ENCODE results near the gene GMPR. TPM values are rescaled to one million over a fixed set of nuclear protein-coding genes. Genes with fewer than 3 reads are reported as not detected.

GMPR gene
- total RNA-seq, 1 experiment from 2014 or later, result 24.0 TPM

GRCh38 chr6:16302721-16303552 is 64.5 kb downstream of the GMPR start:
- H3K27ac ChIP-seq (ENCODE audit: low read depth, low read length), result no peak overlapping the region
- H3K4me3 ChIP-seq (replicated peaks in 1 of 2; ENCODE audit: low read depth in 1 of 2, low read length in 2 of 2), result no peak overlapping the region
- no peaks in the 10 kb centered on the region for H3K4me1 ChIP-seq (ENCODE audit: control insufficient read depth in 1 of 2, insufficient read depth in 2 of 2, low read length in 2 of 2)
- no TSS peak for BruUV-seq (replicated peaks)
- H3K4me2 ChIP-seq (ENCODE audit: low read length), result no peak overlapping the region
- H3K9me3 ChIP-seq (ENCODE audit: control insufficient read depth in 1 of 2, insufficient read depth in 1 of 2, low read depth in 1 of 2, low read length in 2 of 2), result no peaks in the 10 kb centered on the region
- ATAC-seq, result no peak
- ChIA-PET POLR2A (no interaction called here), RAD21 (ENCODE audit: low non-redundant PET in 1 of 2, low total read pairs in 2 of 2, uncharacterized antibody in 2 of 2, unreplicated experiment in 2 of 2) (no interaction called here), CTCF (no interaction called here)
- no peak overlapping the region for H3K9ac ChIP-seq (ENCODE audit: low read length)
- no peak for DNase-seq (ENCODE audit: low read depth, low spot score)
- intact Hi-C loops (cut with micrococcal nuclease), result no loop called here
- H3K36me3 ChIP-seq (ENCODE audit: control insufficient read depth in 1 of 2, insufficient read depth in 2 of 2, low read length in 2 of 2), result no peaks in the 10 kb centered on the region; a peak in 1 of 4 replicates
- no peaks in the 10 kb centered on the region for H3K9me2 ChIP-seq (ENCODE audit: insufficient read depth)
- H3K27me3 ChIP-seq (ENCODE audit: insufficient read depth, low read length), result no peaks in the 10 kb centered on the region
- H2AFZ ChIP-seq (ENCODE audit: low read depth, low read length, poor library complexity, severe bottlenecking), result no peak overlapping the region
- no peaks in the 10 kb centered on the region for H4K20me1 ChIP-seq (ENCODE audit: insufficient read depth)
- H3K79me2 ChIP-seq (ENCODE audit: insufficient read depth, low read length), result no peaks in the 10 kb centered on the region
- TF ChIP-seq ELF1 (IDR thresholded peaks at IDR 0.05; ENCODE audit: borderline replicate concordance, low read depth) (no peak), SP1 (IDR thresholded peaks at IDR 0.05; ENCODE audit: low read depth) (no peak), EGR1 (IDR thresholded peaks at IDR 0.05; ENCODE audit: low read depth) (no peak), SRF (IDR thresholded peaks at IDR 0.05; ENCODE audit: low read depth) (no peak), ZBTB33 (IDR thresholded peaks at IDR 0.05; ENCODE audit: extremely low read depth, insufficient replicate concordance, low read length) (no peak), CEBPB (IDR thresholded peaks at IDR 0.05; ENCODE audit: low read depth) (no peak), POLR2AphosphoS5 (IDR thresholded peaks at IDR 0.05; ENCODE audit: low read depth, low read length) (no peak), REST (IDR thresholded peaks at IDR 0.05; ENCODE audit: low read depth) (no peak)
